Activated B cell treated with CpG ODN at 0.5 μM for 24 hours (primary cell): ENCODE data around the gene POLR1A. TPM values are rescaled to one million over a fixed set of nuclear protein-coding genes. Genes with fewer than 3 reads are reported as not detected.

Experiments
- ATAC-seq: fragments of 200-7000 bp; cut with Tn5 transposase; one replicate; pipeline ENCODE4 v1.10.0; 2021; ENCODE audit warnings: low read depth, mild to moderate bottlenecking, moderate library complexity
- CTCF ChIA-PET: fragments of 350-600 bp; sonication (Branson Sonifier 250); formaldehyde crosslinking; loops from one replicate; lab custom pipeline; 2021; ENCODE audit warnings: antibody characterized with exemption; lab: Charles Lee
- POLR2A ChIA-PET: fragments of 350-600 bp; sonication (Branson Sonifier 250); formaldehyde crosslinking; loops from one replicate; lab custom pipeline; 2021; ENCODE audit warnings: antibody characterized with exemption; lab: Charles Lee
- DNase-seq: peaks from one replicate; pipeline ENCODE4 v3.0.0; 2022
- H3K27ac Mint-ChIP-seq: one replicate; pipeline ENCODE4 v1.8.0; 2020; ENCODE audit warnings: mixed read lengths
- H3K27me3 Mint-ChIP-seq: one replicate; pipeline ENCODE4 v1.8.0; 2021; ENCODE audit warnings: mixed read lengths
- H3K36me3 Mint-ChIP-seq: one replicate; pipeline ENCODE4 v1.8.0; 2021; ENCODE audit warnings: low read depth, mixed read lengths
- H3K4me1 Mint-ChIP-seq: one replicate; pipeline ENCODE4 v1.8.0; 2021; ENCODE audit warnings: mixed read lengths
- H3K4me3 Mint-ChIP-seq: one replicate; pipeline ENCODE4 v1.8.0; 2020; ENCODE audit warnings: mild to moderate bottlenecking, mixed read lengths
- H3K9me3 Mint-ChIP-seq: one replicate; pipeline ENCODE4 v1.8.0; 2020; ENCODE audit warnings: mixed read lengths
- intact Hi-C: fragments of 100-400 bp; cut with micrococcal nuclease; formaldehyde crosslinking; loops from one replicate; pipeline ENCODE4 v1.15.1; 2024
- total RNA-seq: library from RNA; stranded (reverse); gene quantifications from 2 replicates; pipeline ENCODE4 v1.2.3, GENCODE V29; 2022
- TF ChIP-seq, protein P1 (sequence below): fragments of 200-600 bp; IDR thresholded peaks from one replicate; pipeline ENCODE4 v1.8.0; 2022; ENCODE audit warnings: antibody characterized with exemption, mild to moderate bottlenecking

Gene POLR1A
- total RNA-seq, 1 donor from 2014 or later = 53.4 TPM

DNA sequence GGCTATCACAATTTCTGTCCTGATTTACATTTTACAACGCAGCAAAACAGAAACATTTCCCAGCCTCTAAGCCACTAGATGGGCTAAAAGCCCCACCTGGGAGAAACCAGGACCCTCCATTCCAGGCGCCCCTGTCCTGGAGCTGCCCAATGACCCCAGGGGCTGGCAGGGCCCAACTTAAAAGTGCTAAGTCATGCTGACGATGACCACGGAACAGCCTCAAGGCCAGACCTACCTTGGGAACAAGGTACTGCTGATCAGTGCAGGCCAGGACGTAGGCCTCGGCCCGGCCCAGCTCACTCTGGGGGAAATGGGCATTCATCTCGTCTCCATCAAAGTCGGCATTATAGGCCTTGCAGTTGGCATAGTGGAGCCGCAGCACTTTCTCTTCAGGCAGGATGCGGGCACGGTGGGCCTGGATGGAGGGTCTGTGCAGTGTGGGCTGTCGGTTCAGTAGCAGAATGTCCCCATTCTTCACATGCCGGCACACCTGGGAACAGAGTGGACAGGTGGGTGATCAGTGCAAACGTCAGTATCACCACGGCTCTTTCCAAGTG lies 35.8 kb downstream of the POLR1A start:
- ChIA-PET CTCF (interaction anchor here (1.2 kb wide), 1 partner anchor 242 kb away, joined by 3 read pairs; no protein-coding TSS in a partner anchor), POLR2A (no interaction called here)
- no peak for DNase-seq
- ATAC-seq = no peak
- Mint-ChIP-seq H3K4me1 (peaks cover 34% of the 10 kb centered on the region), H3K27ac (no peak overlapping the region), H3K27me3 (no peaks in the 10 kb centered on the region), H3K36me3 (peaks cover 83% of the 10 kb centered on the region), H3K4me3 (no peak overlapping the region), H3K9me3 (no peaks in the 10 kb centered on the region)
- intact Hi-C loops = no loop called here
- TF ChIP-seq, protein P1, sequence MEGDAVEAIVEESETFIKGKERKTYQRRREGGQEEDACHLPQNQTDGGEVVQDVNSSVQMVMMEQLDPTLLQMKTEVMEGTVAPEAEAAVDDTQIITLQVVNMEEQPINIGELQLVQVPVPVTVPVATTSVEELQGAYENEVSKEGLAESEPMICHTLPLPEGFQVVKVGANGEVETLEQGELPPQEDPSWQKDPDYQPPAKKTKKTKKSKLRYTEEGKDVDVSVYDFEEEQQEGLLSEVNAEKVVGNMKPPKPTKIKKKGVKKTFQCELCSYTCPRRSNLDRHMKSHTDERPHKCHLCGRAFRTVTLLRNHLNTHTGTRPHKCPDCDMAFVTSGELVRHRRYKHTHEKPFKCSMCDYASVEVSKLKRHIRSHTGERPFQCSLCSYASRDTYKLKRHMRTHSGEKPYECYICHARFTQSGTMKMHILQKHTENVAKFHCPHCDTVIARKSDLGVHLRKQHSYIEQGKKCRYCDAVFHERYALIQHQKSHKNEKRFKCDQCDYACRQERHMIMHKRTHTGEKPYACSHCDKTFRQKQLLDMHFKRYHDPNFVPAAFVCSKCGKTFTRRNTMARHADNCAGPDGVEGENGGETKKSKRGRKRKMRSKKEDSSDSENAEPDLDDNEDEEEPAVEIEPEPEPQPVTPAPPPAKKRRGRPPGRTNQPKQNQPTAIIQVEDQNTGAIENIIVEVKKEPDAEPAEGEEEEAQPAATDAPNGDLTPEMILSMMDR = no peak

DNA sequence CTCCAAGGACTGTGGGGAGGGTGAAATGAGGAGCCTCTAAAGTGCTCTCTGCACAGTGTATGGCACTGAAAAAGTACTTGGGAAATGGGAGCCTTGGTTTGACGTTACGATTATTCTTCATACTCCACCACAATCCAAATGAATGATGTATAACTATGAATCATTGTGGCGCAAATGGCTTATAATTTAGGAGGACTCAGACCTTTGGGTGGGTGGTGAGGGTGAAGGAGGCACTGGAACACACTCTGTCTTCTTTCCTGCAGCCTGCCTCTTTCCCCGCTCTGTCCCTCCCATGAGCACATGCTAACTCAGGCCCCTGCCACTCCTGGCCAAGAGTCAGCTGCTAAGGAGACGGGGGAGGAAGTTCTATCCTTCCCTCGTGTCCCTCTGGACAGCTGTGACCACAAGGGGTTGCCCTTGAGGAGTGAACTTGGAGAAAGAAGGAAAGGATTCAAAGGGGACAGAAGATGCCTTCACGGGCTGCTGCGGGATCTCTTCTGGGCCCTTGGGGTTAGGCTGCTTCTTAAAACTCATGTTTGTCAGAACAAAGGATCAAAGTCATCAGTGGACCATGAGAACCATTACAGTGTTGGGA lies 36.5 kb downstream of the POLR1A start:
- CTCF ChIA-PET = interaction anchor here (1.2 kb wide), 1 partner anchor 241 kb away, joined by 3 read pairs; no protein-coding TSS in a partner anchor
- Mint-ChIP-seq H3K4me1 (peaks cover 38% of the 10 kb centered on the region), H3K27me3 (no peaks in the 10 kb centered on the region), H3K4me3 (no peak overlapping the region), H3K9me3 (no peaks in the 10 kb centered on the region), H3K27ac (no peak overlapping the region), H3K36me3 (peaks cover 85% of the 10 kb centered on the region)
- ATAC-seq = no peak
- POLR2A ChIA-PET = interaction anchor here (0.6 kb wide), 1 partner anchor 617 kb away, joined by 3 read pairs; no protein-coding TSS in a partner anchor
- intact Hi-C loops = no loop called here
- TF ChIP-seq, protein P1 = no peak
- DNase-seq = no peak

DNA sequence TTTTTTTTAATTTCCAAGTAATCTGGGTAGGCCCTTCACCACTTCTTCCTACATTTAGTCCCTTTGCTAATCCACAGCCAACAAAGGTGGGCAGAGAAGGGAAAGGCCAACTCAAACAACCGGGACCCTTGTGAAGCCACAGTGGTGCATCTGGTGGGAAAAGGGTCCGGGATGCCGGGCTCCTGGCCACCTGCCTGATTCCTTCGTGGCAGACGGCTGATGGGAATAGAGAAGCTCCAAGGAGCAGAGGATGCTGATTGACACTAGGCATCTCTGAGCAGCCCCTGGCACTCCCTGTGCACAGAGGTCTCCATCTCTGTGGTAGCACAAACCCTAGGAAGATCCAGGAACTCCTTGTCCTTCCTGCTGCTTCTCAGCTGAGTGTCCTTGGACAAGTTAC lies 37.0 kb downstream of the POLR1A start:
- no peak overlapping the region for H3K27ac Mint-ChIP-seq
- TF ChIP-seq, protein P1 = no peak
- peaks cover 3% of the 10 kb centered on the region for H3K9me3 Mint-ChIP-seq
- ChIA-PET POLR2A (interaction anchor here (0.6 kb wide), 1 partner anchor 617 kb away, joined by 3 read pairs; no protein-coding TSS in a partner anchor), CTCF (interaction anchor here (1.0 to 1.2 kb wide), 2 partner anchors 241 kb away, joined by 3 to 6 read pairs; no protein-coding TSS in a partner anchor)
- ATAC-seq = no peak
- no peaks in the 10 kb centered on the region for H3K27me3 Mint-ChIP-seq
- H3K4me3 Mint-ChIP-seq = no peak overlapping the region
- intact Hi-C loops = no loop called here
- H3K36me3 Mint-ChIP-seq = peaks cover 85% of the 10 kb centered on the region
- DNase-seq = no peak
- peaks cover 43% of the 10 kb centered on the region for H3K4me1 Mint-ChIP-seq

DNA sequence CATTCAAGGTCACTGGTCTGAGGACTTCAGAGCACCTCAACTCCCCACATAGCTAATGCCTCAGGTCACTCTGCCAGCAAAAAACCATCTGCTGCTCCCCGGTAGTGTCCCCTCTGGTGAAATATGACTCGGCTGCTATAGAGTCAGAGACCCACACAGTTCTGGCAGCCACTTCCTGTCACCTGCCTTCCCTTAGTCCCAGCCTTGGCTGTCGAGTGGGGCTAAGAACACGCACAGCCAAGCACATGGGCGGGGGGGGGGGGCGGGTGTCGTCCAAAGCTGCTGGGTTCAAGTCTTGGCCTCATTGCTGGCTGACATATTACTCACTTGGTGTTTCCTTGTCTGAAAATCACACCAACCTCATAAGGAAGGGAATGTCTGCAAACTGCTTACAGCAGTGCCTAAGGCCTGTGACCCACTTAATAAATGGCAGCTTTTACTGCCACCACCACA lies 37.5 kb downstream of the POLR1A start:
- no peak overlapping the region for H3K4me3 Mint-ChIP-seq
- H3K4me1 Mint-ChIP-seq = peaks cover 41% of the 10 kb centered on the region
- H3K36me3 Mint-ChIP-seq = peaks cover 85% of the 10 kb centered on the region
- ATAC-seq = no peak
- CTCF ChIA-PET = interaction anchor here (0.9 to 1.1 kb wide), 3 partner anchors 32 to 241 kb away, joined by 3 to 6 read pairs (median 5); no protein-coding TSS in a partner anchor
- no peaks in the 10 kb centered on the region for H3K27me3 Mint-ChIP-seq
- DNase-seq = no peak
- TF ChIP-seq, protein P1 = no peak
- intact Hi-C loops = no loop called here
- H3K9me3 Mint-ChIP-seq = peaks cover 5% of the 10 kb centered on the region
- POLR2A ChIA-PET = interaction anchor here (0.6 kb wide), 2 partner anchors 452 to 616 kb away, joined by 3 to 7 read pairs; partner anchors contain the start of gene USP39
- peak overlapping the region; percentile 25 for H3K27ac Mint-ChIP-seq

DNA sequence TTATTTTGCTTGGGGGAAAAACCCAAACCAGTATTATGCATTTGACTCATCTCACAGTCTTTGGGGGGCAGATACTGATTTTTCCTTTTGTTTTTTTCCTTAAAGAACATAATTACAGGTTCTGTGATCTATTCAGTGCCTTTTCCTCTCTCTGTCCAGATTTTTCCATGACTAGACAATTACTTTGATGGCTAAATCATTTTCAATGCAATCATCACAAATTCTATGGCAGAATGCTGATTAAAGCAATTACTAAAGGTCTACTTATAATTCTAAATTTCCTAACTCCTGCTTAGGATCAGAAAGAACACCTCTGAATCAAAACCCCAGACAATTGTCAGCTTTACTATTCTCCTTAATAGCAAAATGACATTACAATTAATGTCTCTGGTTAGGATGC lies 38.8 kb downstream of the POLR1A start:
- no peak for DNase-seq
- POLR2A ChIA-PET = no interaction called here
- Mint-ChIP-seq H3K4me3 (no peak overlapping the region), H3K9me3 (peaks cover 5% of the 10 kb centered on the region), H3K4me1 (peaks cover 30% of the 10 kb centered on the region), H3K36me3 (peaks cover 92% of the 10 kb centered on the region), H3K27ac (no peak overlapping the region), H3K27me3 (no peaks in the 10 kb centered on the region)
- no peak for ATAC-seq
- CTCF ChIA-PET = interaction anchor here (1.1 kb wide), 1 partner anchor 236 kb away, joined by 3 read pairs; no protein-coding TSS in a partner anchor
- intact Hi-C loops = no loop called here
- TF ChIP-seq, protein P1 = no peak
